Chondrocyte (in vitro differentiated cells): ENCODE measurements around the gene ZBBX. TPM values are rescaled to one million over a fixed set of nuclear protein-coding genes. Genes with fewer than 3 reads are reported as not detected.

Experiments
- DNase-seq: peaks from one replicate; pipeline ENCODE4 v3.0.0; 2021; ENCODE audit warnings: mixed read lengths, low spot score
- H3K27ac Mint-ChIP-seq: one replicate; pipeline ENCODE4 v1.8.0; 2021; ENCODE audit warnings: mild to moderate bottlenecking, moderate library complexity, mixed read lengths; ENCODE audit not compliant: unreplicated experiment
- H3K27me3 Mint-ChIP-seq: 2 replicates; pipeline ENCODE4 v1.8.0; 2021; ENCODE audit warnings: low read depth, mixed read lengths
- H3K36me3 Mint-ChIP-seq: 2 replicates; pipeline ENCODE4 v1.8.0; 2021; ENCODE audit warnings: low read depth, mixed read lengths
- H3K4me1 Mint-ChIP-seq: 2 replicates; pipeline ENCODE4 v1.8.0; 2021; ENCODE audit warnings: low read depth, mild to moderate bottlenecking, mixed read lengths
- H3K4me3 Mint-ChIP-seq: one replicate; pipeline ENCODE4 v1.8.0; 2021; ENCODE audit warnings: mild to moderate bottlenecking, moderate library complexity, mixed read lengths; ENCODE audit not compliant: unreplicated experiment
- H3K9me3 Mint-ChIP-seq: 2 replicates; pipeline ENCODE4 v1.8.0; 2021; ENCODE audit warnings: low read depth, mixed read lengths
- CTCF ChIP-seq: fragments of 200-600 bp; sonication (generic); IDR thresholded peaks from 2 replicates; pipeline ENCODE4 v1.5.0; 2021; ENCODE audit warnings: antibody characterized with exemption, mild to moderate bottlenecking, moderate library complexity
- total RNA-seq: library from RNA; stranded (reverse); gene quantifications from 3 replicates; pipeline ENCODE4 v1.2.1, GENCODE V29; 2021

The ZBBX gene
- total RNA-seq, 1 donor from 2014 or later = not detected

- H3K4me3 Mint-ChIP-seq = no peak overlapping the region
- no peaks in the 10 kb centered on the region for H3K4me1 Mint-ChIP-seq
- no peak for DNase-seq
- no peaks in the 10 kb centered on the region for H3K36me3 Mint-ChIP-seq
- peaks cover 13% of the 10 kb centered on the region for H3K27me3 Mint-ChIP-seq
- no peak overlapping the region for H3K27ac Mint-ChIP-seq
- H3K9me3 Mint-ChIP-seq = no peaks in the 10 kb centered on the region
- no peak for TF ChIP-seq CTCF
Observed at GRCh38 chr3:167253037-167253436, 127.1 kb downstream of the ZBBX start.

- no peak for TF ChIP-seq CTCF
- no peak overlapping the region for H3K4me3 Mint-ChIP-seq
- no peak for DNase-seq
- H3K36me3 Mint-ChIP-seq = no peaks in the 10 kb centered on the region
- H3K4me1 Mint-ChIP-seq = no peaks in the 10 kb centered on the region
- H3K27me3 Mint-ChIP-seq = peaks cover 13% of the 10 kb centered on the region
- H3K27ac Mint-ChIP-seq = no peak overlapping the region
- H3K9me3 Mint-ChIP-seq = peaks cover 4% of the 10 kb centered on the region
Observed at GRCh38 chr3:167251678-167252077, 128.4 kb downstream of the ZBBX start.

- Mint-ChIP-seq H3K4me1 (no peaks in the 10 kb centered on the region), H3K9me3 (peaks cover 4% of the 10 kb centered on the region), H3K36me3 (no peaks in the 10 kb centered on the region), H3K27ac (no peak overlapping the region), H3K27me3 (no peaks in the 10 kb centered on the region), H3K4me3 (no peak overlapping the region)
- no peak for DNase-seq
- no peak for TF ChIP-seq CTCF
Observed at GRCh38 chr3:167246252-167246651, 133.8 kb downstream of the ZBBX start.

- Mint-ChIP-seq H3K27ac (no peak overlapping the region), H3K4me3 (no peak overlapping the region), H3K36me3 (no peaks in the 10 kb centered on the region), H3K9me3 (no peaks in the 10 kb centered on the region), H3K4me1 (no peaks in the 10 kb centered on the region), H3K27me3 (peaks cover 3% of the 10 kb centered on the region)
- TF ChIP-seq CTCF = no peak
- no peak for DNase-seq
Observed at GRCh38 chr3:167241048-167241845, 138.8 kb downstream of the ZBBX start.

- Mint-ChIP-seq H3K27ac (no peak overlapping the region), H3K36me3 (no peaks in the 10 kb centered on the region), H3K27me3 (peaks cover 6% of the 10 kb centered on the region), H3K4me1 (no peaks in the 10 kb centered on the region), H3K9me3 (no peaks in the 10 kb centered on the region), H3K4me3 (no peak overlapping the region)
- DNase-seq = no peak
- no peak for TF ChIP-seq CTCF
Observed at GRCh38 chr3:167228135-167228534, 152.0 kb downstream of the ZBBX start.
